OCI-LY1 (cell line): ENCODE results near the gene MCCC1.

Experiments used
- EZH2 ChIP-seq: fragments of 200-600 bp; sonication (generic), shearing (Covaris generic); IDR thresholded peaks from 2 replicates; pipeline ENCODE4 v1.8.0; 2017; ENCODE audit warnings: borderline replicate concordance, mixed run types, mild to moderate bottlenecking, antibody characterized with exemption, low read length, moderate library complexity, mixed read lengths
- TF ChIP-seq, protein P1 (sequence below): fragments of 200-600 bp; sonication (generic), shearing (Covaris generic); IDR thresholded peaks from 2 replicates; pipeline ENCODE4 v1.5.1; 2017; ENCODE audit warnings: mild to moderate bottlenecking, antibody characterized with exemption, low read length, moderate library complexity, mixed read lengths

GRCh38 chr3:183013074-183013473 lies 86.2 kb downstream of the MCCC1 start:
- TF ChIP-seq, protein P1, sequence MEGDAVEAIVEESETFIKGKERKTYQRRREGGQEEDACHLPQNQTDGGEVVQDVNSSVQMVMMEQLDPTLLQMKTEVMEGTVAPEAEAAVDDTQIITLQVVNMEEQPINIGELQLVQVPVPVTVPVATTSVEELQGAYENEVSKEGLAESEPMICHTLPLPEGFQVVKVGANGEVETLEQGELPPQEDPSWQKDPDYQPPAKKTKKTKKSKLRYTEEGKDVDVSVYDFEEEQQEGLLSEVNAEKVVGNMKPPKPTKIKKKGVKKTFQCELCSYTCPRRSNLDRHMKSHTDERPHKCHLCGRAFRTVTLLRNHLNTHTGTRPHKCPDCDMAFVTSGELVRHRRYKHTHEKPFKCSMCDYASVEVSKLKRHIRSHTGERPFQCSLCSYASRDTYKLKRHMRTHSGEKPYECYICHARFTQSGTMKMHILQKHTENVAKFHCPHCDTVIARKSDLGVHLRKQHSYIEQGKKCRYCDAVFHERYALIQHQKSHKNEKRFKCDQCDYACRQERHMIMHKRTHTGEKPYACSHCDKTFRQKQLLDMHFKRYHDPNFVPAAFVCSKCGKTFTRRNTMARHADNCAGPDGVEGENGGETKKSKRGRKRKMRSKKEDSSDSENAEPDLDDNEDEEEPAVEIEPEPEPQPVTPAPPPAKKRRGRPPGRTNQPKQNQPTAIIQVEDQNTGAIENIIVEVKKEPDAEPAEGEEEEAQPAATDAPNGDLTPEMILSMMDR = no peak
- TF ChIP-seq EZH2 = no peak
